ENCODE results near the gene NFATC3. TPM values are rescaled to one million over a fixed set of nuclear protein-coding genes. Genes with fewer than 3 reads are reported as not detected.

The NFATC3 gene
- total RNA-seq, 2 donors from 2014 or later = 91.9 to 131 TPM

DNA sequence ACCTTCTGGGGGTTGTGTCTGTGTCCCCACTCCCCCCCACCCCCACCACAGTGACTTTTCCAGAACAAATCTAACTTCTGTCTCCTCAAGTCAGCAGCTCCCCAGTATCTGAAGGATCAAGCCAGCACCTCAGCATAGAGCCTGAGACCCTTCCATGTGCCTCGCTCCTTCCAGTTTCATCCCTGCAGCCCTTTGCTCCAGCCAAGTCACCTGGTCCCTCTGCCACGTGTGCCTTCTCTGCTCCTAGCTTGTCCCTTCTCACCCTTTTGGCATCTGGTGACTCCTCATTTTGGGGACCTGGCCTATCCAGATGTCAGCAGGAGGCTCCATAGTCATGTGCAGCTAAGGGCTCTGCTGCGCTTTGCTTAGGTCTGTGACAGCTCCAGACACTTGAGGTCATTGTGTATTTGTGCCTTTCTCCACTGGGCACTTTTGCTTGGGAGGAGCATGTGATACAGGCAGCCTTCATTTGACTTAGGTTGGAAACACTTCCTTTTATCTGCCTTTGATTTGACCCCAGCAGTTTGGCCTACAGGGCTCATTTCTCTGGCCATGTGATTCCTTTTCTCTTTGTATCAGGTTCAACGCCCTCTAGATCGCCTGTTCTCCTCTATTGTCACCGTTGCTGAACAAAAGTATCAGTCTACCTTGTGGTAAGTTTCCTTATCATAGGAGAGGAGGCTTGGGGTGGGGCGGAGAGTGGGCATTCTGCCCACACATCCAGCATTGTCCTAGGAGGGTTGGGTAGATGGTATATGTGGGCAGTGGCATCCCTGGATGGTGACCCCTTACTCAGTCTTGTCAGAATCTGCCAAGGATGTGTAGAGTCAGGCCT is 7.1 kb upstream of the NFATC3 start:
- no peaks in the 10 kb centered on the region for H3K27me3 Mint-ChIP-seq

DNA sequence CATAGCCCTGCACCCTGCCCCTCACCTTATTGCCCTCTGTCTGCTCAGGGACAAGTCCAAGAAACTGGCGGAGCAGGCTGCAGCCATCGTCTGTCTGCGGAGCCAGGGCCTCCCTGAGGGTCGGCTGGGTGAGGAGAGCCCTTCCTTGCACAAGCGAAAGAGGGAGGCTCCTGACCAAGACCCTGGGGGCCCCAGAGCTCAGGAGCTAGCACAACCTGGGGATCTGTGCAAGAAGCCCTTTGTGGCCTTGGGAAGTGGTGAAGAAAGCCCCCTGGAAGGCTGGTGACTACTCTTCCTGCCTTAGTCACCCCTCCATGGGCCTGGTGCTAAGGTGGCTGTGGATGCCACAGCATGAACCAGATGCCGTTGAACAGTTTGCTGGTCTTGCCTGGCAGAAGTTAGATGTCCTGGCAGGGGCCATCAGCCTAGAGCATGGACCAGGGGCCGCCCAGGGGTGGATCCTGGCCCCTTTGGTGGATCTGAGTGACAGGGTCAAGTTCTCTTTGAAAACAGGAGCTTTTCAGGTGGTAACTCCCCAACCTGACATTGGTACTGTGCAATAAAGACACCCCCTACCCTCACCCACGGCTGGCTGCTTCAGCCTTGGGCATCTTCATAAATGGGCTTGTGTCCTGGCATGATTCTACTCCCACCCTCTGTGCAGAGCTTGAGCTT is 6.3 kb upstream of the NFATC3 start:
- ATAC-seq = no peak
- Mint-ChIP-seq H3K36me3 (peaks cover 10% of the 10 kb centered on the region), H3K4me1 (ENCODE audit: low read depth in 2 of 2) (peaks cover 84% of the 10 kb centered on the region in 2 donors), H3K27ac (peak overlapping the region; percentile 93 to 95), H3K9me3 (no peaks in the 10 kb centered on the region), H3K27me3 (no peaks in the 10 kb centered on the region), H3K4me3 (peak overlapping the region; percentile 72)
- no peak for DNase-seq (ENCODE audit: low spot score)

More for the DNA sequence above, 7.1 kb upstream of the NFATC3 start:
- H3K27ac Mint-ChIP-seq = peak overlapping the region; percentile 93 to 95
- H3K4me1 Mint-ChIP-seq (ENCODE audit: low read depth in 2 of 2) = peaks cover 80 to 81% of the 10 kb centered on the region in 2 donors
- peaks cover 10% of the 10 kb centered on the region for H3K36me3 Mint-ChIP-seq
- peak overlapping the region; percentile 51 for H3K4me3 Mint-ChIP-seq
- DNase-seq (ENCODE audit: low spot score) (no peak), ATAC-seq (no peak)
- H3K9me3 Mint-ChIP-seq = no peaks in the 10 kb centered on the region

DNA sequence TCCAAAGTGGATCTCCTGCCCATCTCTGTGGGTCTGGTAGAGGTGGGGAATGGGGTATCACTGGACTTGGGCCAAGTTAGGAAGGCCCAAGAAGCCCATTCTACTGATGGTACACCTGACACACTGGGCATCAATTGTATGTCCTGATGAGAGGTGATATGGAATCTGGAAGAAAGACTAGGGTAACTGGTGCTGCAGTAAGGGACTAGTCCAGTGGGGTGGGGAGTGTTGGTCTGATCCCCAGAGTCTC is 5.9 kb upstream of the NFATC3 start:
- H3K4me3 Mint-ChIP-seq = peak overlapping the region; percentile 72
- DNase-seq (ENCODE audit: low spot score) (no peak), ATAC-seq (no peak)
- H3K4me1 Mint-ChIP-seq (ENCODE audit: low read depth in 2 of 2) = peaks cover 84% of the 10 kb centered on the region in 2 donors
- no peaks in the 10 kb centered on the region for H3K9me3 Mint-ChIP-seq
- H3K36me3 Mint-ChIP-seq = peaks cover 10% of the 10 kb centered on the region
- peak overlapping the region; percentile 93 to 95 for H3K27ac Mint-ChIP-seq
- H3K27me3 Mint-ChIP-seq = no peaks in the 10 kb centered on the region

DNA sequence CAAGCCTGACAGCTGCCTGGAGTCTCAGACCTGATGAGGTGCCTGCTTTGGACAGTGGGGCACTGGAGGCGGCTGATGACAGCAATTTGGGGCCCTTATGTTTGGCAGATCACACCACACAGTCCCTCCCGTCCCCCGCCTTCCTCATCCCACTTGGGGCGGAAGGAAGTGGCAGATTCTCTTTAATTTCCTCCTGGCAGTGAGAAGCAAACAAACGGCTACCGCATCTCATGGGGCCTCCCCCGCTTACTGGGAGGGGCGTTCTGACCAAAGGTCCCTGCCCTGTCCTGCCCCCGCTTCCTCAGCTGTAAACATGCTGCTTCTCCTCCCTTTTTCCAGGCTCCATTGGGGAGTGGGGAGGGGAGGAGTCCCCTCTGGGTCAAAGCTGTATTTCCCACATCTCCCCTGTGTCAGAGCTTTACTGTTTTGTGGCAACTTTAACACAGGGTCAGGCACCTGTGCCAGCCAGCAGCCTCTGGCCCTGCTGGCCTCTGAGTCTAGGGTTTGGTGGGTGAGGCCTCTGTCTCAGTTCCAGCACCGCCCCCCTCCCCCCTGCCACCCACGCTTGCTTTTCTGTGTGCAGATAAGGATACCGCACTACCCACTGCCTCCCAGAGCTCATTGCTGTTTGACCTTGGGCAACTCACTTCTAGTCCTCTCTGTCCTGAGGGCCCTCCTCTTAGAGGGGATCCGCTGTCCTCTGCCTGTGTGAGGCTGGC is 5.4 kb upstream of the NFATC3 start:
- Mint-ChIP-seq H3K27me3 (no peaks in the 10 kb centered on the region), H3K4me1 (ENCODE audit: low read depth in 2 of 2) (peaks cover 80 to 81% of the 10 kb centered on the region in 2 donors), H3K4me3 (peak overlapping the region; percentile 72), H3K36me3 (peaks cover 6% of the 10 kb centered on the region), H3K27ac (peak overlapping the region; percentile 93 to 95), H3K9me3 (no peaks in the 10 kb centered on the region)
- ATAC-seq (peak; percentile 67 to 75), DNase-seq (ENCODE audit: low spot score) (peak; percentile 88)

DNA sequence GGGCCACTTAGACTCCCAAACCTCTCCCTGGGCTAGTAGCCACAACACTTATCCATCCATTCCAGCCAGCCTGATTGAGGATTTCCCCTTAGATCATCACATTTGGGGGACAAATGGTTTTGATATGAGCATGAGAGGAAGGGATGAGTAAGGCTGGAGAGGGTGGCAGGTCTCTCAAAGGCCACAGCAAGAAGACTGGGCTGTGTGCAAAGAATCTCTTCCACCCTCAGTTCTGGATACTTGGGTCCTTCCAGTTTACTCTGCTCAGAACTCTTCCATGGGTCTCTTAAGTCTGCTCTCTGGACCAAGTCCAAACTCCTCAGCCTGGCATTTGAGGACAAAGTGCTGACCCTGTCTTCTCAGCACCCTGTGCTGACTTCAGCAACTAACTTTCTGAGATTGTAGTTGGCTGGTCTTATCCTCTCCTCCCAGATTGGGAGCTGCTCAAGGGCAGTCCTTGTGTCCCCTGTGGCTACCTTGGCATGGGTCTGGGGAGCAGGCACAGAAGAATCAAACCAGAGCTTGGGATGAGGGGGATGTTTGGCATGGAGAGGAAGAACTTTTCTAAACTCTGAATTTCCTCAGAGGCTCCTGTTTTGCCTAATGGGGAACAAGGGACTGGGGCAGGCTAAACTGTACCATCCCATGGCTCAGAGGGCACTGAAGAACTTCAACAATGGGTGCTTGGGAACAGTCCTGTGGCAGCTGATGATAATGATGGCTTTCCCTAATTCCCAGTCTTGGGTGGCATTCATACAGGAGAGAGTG is 3.1 kb upstream of the NFATC3 start:
- H3K27me3 Mint-ChIP-seq = no peaks in the 10 kb centered on the region
- H3K4me1 Mint-ChIP-seq (ENCODE audit: low read depth in 2 of 2) = peaks cover 70 to 72% of the 10 kb centered on the region in 2 donors
- no peaks in the 10 kb centered on the region for H3K9me3 Mint-ChIP-seq
- ATAC-seq = no peak
- H3K36me3 Mint-ChIP-seq = peaks cover 13% of the 10 kb centered on the region
- H3K4me3 Mint-ChIP-seq = peak overlapping the region; percentile 83
- H3K27ac Mint-ChIP-seq = peak overlapping the region; percentile 93 to 95
- DNase-seq (ENCODE audit: low spot score) = no peak

DNA sequence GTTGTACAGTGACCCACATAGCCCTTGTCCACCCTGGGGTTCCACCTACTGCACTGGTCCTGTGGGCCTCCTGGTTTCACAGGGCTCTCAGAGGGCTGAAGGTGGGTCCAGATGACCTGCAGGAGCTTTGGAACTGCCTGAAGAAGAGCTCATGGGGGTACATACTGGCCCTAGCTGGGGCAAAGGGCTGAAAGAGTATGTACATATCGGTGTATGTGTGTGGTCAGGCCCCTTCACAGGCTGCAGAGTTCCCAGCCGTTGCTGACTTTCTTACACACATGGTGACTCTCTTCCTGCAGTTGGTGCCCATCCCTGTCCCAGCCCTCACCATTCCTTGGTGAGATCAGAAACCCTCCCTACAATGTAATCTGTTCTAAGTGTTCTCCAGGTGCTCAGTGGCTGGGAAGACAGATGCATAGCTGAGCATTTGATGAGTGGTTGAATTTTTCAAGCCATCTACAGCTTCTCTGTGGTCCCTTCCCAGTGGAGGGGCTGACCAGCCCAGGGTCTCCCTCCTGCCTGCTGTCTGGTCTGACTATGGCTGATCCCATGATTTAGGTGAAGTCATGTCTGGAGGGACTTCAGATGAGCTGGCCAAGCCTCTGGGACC is 2.4 kb upstream of the NFATC3 start:
- Mint-ChIP-seq H3K36me3 (peaks cover 13% of the 10 kb centered on the region), H3K4me3 (peak overlapping the region; percentile 83), H3K9me3 (no peaks in the 10 kb centered on the region), H3K4me1 (ENCODE audit: low read depth in 2 of 2) (peaks cover 71% of the 10 kb centered on the region in 2 donors), H3K27me3 (no peaks in the 10 kb centered on the region), H3K27ac (peak overlapping the region; percentile 93 to 95)
- no peak for ATAC-seq
- DNase-seq (ENCODE audit: low spot score) = no peak

DNA sequence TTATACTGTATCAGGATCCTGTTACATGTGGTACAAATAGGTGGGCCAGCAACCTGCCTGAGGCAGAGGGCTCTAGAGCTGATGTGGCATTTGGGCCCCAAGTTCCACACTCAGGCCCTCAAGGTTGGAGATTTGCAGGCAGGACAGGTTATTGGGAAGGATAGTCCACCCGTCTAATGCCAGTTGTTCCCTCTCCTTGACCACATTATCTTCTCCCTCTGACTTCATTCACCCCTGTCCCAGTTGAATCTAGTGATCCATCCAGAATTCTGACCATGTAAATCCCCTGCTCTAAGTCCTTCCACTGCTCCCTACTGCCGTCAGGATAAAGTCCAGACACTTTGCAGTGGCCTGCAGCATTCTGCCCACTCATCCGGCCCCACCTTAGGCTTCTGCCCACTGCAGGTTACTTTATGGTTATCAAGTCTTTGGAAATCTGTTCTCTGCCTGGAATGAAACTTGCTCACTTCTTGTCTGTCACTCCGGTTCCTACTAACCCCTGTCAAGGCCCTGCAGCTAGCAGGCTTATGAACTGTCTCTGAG is 1.9 kb upstream of the NFATC3 start:
- Mint-ChIP-seq H3K36me3 (peaks cover 8% of the 10 kb centered on the region), H3K9me3 (no peaks in the 10 kb centered on the region), H3K27me3 (no peaks in the 10 kb centered on the region), H3K4me3 (peak overlapping the region; percentile 97), H3K4me1 (ENCODE audit: low read depth in 2 of 2) (peaks cover 68 to 69% of the 10 kb centered on the region in 2 donors), H3K27ac (peak overlapping the region; percentile 93 to 95)
- ATAC-seq = no peak
- no peak for DNase-seq (ENCODE audit: low spot score)

DNA sequence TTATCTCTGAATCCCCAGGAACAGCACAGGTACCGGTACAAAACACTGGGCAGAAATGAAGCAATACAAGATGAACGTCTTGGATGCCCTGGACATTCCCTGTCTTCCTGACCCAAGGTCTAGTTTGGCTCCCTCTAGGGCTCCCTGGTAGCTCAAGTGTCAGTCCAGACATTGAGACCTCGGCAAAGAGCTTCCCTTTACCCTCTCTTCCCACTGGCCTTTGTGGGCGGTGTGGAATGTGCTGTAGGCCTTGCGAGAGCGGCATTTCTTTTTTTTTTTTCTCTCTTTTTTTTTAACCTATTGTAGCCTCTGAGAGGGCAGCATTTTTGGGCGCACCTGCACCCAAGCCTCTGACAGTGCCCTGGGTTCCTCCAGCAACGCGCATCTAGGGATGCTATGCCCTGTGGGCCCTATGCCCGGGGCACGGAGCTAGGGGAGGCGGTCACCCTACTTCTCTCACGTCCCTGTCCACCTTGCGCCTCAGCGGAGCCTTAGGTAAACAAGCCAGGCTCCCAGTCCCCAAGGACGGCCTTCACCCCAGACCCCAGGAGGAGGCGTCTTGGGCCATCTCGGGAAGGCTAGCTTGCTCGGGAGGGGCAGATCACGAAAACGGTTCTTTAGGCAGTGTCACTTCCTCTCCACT is 1.2 kb upstream of the NFATC3 start:
- Mint-ChIP-seq H3K9me3 (no peaks in the 10 kb centered on the region), H3K27me3 (no peaks in the 10 kb centered on the region), H3K4me1 (ENCODE audit: low read depth in 2 of 2) (peaks cover 63 to 66% of the 10 kb centered on the region in 2 donors), H3K4me3 (peak overlapping the region; percentile 97), H3K36me3 (peaks cover 8% of the 10 kb centered on the region), H3K27ac (peak overlapping the region; percentile 93 to 95)
- DNase-seq (ENCODE audit: low spot score) = no peak
- ATAC-seq = no peak

DNA sequence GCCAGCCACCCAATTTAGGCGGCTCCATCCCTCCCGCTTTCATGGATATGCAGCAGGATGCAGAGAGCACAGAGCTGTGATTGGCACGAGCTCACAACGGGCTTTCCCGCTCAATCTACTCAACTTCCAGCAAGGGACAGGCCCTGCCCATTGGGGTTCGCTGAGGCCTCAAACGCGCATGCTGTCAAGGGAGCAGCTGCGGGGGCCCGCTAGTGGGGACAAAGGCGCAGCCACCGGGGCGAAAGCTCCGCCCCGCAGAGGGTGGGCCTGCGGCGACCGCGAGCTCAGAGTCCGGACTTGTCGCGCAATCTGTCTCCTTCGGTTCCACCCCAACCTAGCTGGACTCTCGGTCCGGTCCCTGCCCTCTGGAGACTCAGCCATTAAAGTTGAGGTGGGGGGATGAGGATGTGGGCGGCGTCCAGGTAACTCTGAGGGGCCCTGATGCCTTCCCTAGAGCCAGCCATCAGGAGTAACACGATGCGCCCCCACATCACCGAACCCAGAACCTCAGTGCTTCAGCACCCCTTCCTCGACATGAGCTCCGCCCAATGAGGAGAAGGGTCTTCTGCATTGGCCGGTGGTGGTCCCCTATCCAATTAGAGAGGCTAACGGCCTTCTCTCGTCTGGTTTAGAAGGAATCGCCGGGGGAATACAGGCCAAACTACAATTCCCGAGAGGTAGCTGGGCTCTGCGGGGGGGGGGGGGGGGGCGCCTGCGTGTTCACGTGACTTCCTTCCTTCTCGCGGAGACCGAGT is 489 bp upstream of the NFATC3 start:
- peak; percentile 78 to 84 for ATAC-seq
- peak; percentile 95 for DNase-seq (ENCODE audit: low spot score)
- Mint-ChIP-seq H3K36me3 (peaks cover 8% of the 10 kb centered on the region), H3K9me3 (no peaks in the 10 kb centered on the region), H3K4me3 (peak overlapping the region; percentile 97), H3K27me3 (no peaks in the 10 kb centered on the region), H3K4me1 (ENCODE audit: low read depth in 2 of 2) (peaks cover 60 to 66% of the 10 kb centered on the region in 2 donors), H3K27ac (peak overlapping the region; percentile 93 to 95)

DNA sequence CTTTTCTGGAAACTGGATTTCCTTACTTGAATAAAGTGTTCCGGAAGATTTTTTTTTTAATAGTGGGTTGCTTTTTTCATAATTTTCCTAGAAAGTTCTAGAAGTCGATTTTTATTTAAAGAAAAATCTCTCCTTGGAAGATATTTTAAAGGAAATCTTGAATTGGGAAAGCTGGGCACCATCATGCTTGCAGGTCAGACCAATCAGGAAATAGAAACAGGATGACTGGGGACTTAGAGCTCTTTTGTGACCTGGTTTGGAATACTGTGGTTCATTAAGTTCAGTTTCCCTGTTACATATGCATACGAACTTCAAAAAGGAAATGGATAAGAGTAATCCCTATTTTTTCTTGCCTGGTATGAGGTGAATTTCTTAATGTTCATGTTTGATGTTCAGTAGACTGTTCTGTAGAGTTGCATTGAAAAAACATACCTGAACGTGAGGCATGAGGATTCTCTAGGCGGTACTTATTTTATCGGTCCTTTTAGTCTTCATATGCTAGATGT is 1.2 kb downstream of the NFATC3 start:
- Mint-ChIP-seq H3K27me3 (no peaks in the 10 kb centered on the region), H3K4me3 (peak overlapping the region; percentile 97), H3K9me3 (no peaks in the 10 kb centered on the region), H3K4me1 (ENCODE audit: low read depth in 2 of 2) (peaks cover 61 to 69% of the 10 kb centered on the region in 2 donors), H3K36me3 (peaks cover 8% of the 10 kb centered on the region), H3K27ac (peak overlapping the region; percentile 85 to 90)
- no peak for DNase-seq (ENCODE audit: low spot score)
- no peak for ATAC-seq

DNA sequence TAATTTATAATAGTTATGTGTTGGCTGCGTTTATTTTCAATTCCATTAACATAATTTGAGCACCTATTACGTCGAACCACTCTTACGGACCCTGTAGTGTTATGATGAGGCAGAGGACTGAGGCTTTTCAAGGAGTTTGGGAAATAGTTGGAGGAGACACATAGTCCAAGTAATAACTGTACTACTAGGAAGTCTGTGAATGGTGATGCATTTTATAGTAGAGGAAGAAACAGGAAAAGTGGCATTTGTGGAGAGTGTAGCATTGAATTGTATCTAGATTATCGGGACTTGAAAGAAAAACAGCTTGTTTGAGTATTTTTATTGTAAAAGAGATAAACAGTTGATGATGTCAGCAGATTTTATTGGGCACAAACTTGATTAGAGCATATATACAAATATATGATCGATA is 1.7 kb downstream of the NFATC3 start:
- Mint-ChIP-seq H3K4me1 (ENCODE audit: low read depth in 2 of 2) (peaks cover 61 to 69% of the 10 kb centered on the region in 2 donors), H3K36me3 (peaks cover 8% of the 10 kb centered on the region), H3K27me3 (no peaks in the 10 kb centered on the region), H3K9me3 (no peaks in the 10 kb centered on the region), H3K4me3 (peak overlapping the region; percentile 97), H3K27ac (peak overlapping the region; percentile 85 to 90)
- ATAC-seq (no peak), DNase-seq (ENCODE audit: low spot score) (no peak)

DNA sequence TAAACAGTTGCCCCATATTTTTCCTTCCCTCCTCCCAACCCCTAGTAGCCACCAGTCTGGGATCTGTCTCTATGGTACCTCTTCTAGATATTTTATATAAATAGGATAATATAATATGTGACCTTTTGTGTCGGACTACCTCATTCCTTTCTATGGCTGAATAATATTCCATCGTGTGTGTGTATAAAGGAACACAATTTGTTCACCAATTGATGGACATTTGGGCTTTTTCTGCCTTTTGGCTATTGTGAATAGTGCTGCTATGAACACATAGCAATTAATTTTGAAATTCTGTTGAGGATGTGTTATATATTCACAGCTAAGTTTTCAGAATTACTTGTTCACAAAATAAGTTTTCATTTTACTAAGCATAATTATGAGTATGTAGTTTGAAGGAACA is 2.5 kb downstream of the NFATC3 start:
- peaks cover 54 to 65% of the 10 kb centered on the region in 2 donors for H3K4me1 Mint-ChIP-seq (ENCODE audit: low read depth in 2 of 2)
- no peaks in the 10 kb centered on the region for H3K27me3 Mint-ChIP-seq
- peaks cover 8% of the 10 kb centered on the region for H3K36me3 Mint-ChIP-seq
- ATAC-seq = no peak
- DNase-seq (ENCODE audit: low spot score) = no peak
- no peaks in the 10 kb centered on the region for H3K9me3 Mint-ChIP-seq
- peak overlapping the region; percentile 97 for H3K4me3 Mint-ChIP-seq
- H3K27ac Mint-ChIP-seq = peak overlapping the region; percentile 85 to 90
